ENCODE results near the gene MIDN.

Gene MIDN

DNA sequence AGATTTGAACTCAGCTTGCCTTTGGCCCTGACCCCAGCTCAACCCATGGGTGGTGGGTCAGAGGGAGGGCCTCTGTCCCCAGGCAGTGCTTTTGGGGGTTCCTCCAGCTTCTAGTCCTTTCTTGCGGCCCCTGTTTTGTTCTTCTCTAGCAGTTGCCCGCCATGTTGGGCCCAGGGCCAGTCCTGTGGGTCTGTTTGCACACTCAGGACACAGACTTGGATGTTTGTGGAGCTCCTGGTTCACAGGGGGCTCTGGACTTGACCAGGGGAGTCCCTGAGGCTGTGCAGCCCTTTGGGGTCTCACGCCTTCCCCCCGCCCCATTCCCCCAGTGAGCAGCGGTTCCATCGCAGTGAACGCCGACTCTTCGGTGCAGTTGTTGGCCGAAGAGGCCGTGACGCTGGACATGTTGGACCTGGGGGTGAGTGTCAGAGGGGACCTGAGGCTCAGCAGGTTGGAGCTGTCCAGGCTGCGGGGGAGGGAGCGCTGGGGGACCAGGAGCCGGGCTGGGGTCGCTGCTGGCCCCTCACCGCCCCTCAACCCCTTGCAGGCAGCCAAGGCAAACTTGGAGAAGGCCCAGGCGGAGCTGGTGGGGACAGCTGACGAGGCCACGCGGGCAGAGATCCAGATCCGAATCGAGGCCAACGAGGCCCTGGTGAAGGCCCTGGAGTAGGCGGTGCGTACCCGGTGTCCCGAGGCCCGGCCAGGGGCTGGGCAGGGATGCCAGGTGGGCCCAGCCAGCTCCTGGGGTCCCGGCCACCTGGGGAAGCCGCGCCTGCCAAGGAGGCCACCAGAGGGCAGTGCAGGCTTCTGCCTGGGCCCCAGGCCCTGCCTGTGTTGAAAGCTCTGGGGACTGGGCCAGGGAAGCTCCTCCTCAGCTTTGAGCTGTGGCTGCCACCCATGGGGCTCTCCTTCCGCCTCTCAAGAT lies 4.4 kb upstream of the MIDN start (continued):
- no peak for TF ChIP-seq ZNF560 (tag by site-specific recombination; IDR thresholded peaks at IDR 0.05; ENCODE audit: borderline replicate concordance)
- TF ChIP-seq, protein P1, sequence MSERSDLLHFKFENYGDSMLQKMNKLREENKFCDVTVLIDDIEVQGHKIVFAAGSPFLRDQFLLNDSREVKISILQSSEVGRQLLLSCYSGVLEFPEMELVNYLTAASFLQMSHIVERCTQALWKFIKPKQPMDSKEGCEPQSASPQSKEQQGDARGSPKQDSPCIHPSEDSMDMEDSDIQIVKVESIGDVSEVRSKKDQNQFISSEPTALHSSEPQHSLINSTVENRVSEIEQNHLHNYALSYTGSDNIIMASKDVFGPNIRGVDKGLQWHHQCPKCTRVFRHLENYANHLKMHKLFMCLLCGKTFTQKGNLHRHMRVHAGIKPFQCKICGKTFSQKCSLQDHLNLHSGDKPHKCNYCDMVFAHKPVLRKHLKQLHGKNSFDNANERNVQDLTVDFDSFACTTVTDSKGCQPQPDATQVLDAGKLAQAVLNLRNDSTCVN (tag by site-specific recombination; optimal IDR thresholded peaks at IDR 0.05): peak; percentile 23
- no peak for TF ChIP-seq ZNF558 (tag by site-specific recombination; IDR thresholded peaks at IDR 0.05)
- TF ChIP-seq, protein P2, sequence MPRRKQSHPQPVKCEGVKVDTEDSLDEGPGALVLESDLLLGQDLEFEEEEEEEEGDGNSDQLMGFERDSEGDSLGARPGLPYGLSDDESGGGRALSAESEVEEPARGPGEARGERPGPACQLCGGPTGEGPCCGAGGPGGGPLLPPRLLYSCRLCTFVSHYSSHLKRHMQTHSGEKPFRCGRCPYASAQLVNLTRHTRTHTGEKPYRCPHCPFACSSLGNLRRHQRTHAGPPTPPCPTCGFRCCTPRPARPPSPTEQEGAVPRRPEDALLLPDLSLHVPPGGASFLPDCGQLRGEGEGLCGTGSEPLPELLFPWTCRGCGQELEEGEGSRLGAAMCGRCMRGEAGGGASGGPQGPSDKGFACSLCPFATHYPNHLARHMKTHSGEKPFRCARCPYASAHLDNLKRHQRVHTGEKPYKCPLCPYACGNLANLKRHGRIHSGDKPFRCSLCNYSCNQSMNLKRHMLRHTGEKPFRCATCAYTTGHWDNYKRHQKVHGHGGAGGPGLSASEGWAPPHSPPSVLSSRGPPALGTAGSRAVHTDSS (tag by site-specific recombination; IDR thresholded peaks at IDR 0.05): no peak
- TF ChIP-seq ZNF394 (tag by site-specific recombination; IDR thresholded peaks at IDR 0.05; ENCODE audit: borderline replicate concordance): 0 out of 2 replicates have a peak, but pooled peaks have one; percentile 18
- TF ChIP-seq, protein P3, sequence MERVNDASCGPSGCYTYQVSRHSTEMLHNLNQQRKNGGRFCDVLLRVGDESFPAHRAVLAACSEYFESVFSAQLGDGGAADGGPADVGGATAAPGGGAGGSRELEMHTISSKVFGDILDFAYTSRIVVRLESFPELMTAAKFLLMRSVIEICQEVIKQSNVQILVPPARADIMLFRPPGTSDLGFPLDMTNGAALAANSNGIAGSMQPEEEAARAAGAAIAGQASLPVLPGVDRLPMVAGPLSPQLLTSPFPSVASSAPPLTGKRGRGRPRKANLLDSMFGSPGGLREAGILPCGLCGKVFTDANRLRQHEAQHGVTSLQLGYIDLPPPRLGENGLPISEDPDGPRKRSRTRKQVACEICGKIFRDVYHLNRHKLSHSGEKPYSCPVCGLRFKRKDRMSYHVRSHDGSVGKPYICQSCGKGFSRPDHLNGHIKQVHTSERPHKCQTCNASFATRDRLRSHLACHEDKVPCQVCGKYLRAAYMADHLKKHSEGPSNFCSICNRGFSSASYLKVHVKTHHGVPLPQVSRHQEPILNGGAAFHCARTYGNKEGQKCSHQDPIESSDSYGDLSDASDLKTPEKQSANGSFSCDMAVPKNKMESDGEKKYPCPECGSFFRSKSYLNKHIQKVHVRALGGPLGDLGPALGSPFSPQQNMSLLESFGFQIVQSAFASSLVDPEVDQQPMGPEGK (tag by site-specific recombination; IDR thresholded peaks at IDR 0.05): no peak
- no peak for TF ChIP-seq ZFP37 (tag by site-specific recombination; IDR thresholded peaks at IDR 0.05)
- peak; percentile 40; the same call in 1 of the 2 replicates for TF ChIP-seq ZNF629 (tag by site-specific recombination; IDR thresholded peaks at IDR 0.05)
- TF ChIP-seq ZNF157 (tag by site-specific recombination; IDR thresholded peaks at IDR 0.05): no peak
- TF ChIP-seq, protein P4, sequence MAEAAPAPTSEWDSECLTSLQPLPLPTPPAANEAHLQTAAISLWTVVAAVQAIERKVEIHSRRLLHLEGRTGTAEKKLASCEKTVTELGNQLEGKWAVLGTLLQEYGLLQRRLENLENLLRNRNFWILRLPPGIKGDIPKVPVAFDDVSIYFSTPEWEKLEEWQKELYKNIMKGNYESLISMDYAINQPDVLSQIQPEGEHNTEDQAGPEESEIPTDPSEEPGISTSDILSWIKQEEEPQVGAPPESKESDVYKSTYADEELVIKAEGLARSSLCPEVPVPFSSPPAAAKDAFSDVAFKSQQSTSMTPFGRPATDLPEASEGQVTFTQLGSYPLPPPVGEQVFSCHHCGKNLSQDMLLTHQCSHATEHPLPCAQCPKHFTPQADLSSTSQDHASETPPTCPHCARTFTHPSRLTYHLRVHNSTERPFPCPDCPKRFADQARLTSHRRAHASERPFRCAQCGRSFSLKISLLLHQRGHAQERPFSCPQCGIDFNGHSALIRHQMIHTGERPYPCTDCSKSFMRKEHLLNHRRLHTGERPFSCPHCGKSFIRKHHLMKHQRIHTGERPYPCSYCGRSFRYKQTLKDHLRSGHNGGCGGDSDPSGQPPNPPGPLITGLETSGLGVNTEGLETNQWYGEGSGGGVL (tag by site-specific recombination; IDR thresholded peaks at IDR 0.05): no peak
- TF ChIP-seq SP3 (tag by site-specific recombination; IDR thresholded peaks at IDR 0.05): no peak
- no peak for TF ChIP-seq ZNF621 (tag by site-specific recombination; IDR thresholded peaks at IDR 0.05)
- TF ChIP-seq OSR2 (tag by site-specific recombination; IDR thresholded peaks at IDR 0.05): 0 out of 2 replicates have a peak, but pooled peaks have one; percentile 8
- TF ChIP-seq ZNF292 (tag by site-specific recombination; IDR thresholded peaks at IDR 0.05; ENCODE audit: borderline replicate concordance, low read depth): no peak
- TF ChIP-seq, protein P5, sequence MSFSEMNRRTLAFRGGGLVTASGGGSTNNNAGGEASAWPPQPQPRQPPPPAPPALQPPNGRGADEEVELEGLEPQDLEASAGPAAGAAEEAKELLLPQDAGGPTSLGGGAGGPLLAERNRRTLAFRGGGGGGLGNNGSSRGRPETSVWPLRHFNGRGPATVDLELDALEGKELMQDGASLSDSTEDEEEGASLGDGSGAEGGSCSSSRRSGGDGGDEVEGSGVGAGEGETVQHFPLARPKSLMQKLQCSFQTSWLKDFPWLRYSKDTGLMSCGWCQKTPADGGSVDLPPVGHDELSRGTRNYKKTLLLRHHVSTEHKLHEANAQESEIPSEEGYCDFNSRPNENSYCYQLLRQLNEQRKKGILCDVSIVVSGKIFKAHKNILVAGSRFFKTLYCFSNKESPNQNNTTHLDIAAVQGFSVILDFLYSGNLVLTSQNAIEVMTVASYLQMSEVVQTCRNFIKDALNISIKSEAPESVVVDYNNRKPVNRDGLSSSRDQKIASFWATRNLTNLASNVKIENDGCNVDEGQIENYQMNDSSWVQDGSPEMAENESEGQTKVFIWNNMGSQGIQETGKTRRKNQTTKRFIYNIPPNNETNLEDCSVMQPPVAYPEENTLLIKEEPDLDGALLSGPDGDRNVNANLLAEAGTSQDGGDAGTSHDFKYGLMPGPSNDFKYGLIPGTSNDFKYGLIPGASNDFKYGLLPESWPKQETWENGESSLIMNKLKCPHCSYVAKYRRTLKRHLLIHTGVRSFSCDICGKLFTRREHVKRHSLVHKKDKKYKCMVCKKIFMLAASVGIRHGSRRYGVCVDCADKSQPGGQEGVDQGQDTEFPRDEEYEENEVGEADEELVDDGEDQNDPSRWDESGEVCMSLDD (tag by site-specific recombination; IDR thresholded peaks at IDR 0.05): peak; percentile 44
- TF ChIP-seq HOXC10 (CRISPR knock-in tag; IDR thresholded peaks at IDR 0.05): no peak
- no peak for TF ChIP-seq SETDB1 (IDR thresholded peaks at IDR 0.05; ENCODE audit: insufficient read length, low read length)
- TF ChIP-seq ZNF48 (tag by site-specific recombination; IDR thresholded peaks at IDR 0.05): no peak
- TF ChIP-seq ZNF561 (tag by site-specific recombination; IDR thresholded peaks at IDR 0.05; ENCODE audit: borderline replicate concordance): peak; percentile 41; the same call in 1 of the 2 replicates
- no peak for TF ChIP-seq ZNF585B (tag by site-specific recombination; IDR thresholded peaks at IDR 0.05)
- TF ChIP-seq HOXD13 (CRISPR knock-in tag; IDR thresholded peaks at IDR 0.05; ENCODE audit: borderline replicate concordance): no peak
- no peak for TF ChIP-seq ZNF791 (tag by site-specific recombination; IDR thresholded peaks at IDR 0.05)
- TF ChIP-seq, protein P6, sequence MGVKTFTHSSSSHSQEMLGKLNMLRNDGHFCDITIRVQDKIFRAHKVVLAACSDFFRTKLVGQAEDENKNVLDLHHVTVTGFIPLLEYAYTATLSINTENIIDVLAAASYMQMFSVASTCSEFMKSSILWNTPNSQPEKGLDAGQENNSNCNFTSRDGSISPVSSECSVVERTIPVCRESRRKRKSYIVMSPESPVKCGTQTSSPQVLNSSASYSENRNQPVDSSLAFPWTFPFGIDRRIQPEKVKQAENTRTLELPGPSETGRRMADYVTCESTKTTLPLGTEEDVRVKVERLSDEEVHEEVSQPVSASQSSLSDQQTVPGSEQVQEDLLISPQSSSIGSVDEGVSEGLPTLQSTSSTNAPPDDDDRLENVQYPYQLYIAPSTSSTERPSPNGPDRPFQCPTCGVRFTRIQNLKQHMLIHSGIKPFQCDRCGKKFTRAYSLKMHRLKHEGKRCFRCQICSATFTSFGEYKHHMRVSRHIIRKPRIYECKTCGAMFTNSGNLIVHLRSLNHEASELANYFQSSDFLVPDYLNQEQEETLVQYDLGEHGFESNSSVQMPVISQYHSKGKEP (tag by site-specific recombination; IDR thresholded peaks at IDR 0.05): no peak
- no peak for TF ChIP-seq KLF10 (tag by site-specific recombination; IDR thresholded peaks at IDR 0.05)
- TF ChIP-seq, protein P7, sequence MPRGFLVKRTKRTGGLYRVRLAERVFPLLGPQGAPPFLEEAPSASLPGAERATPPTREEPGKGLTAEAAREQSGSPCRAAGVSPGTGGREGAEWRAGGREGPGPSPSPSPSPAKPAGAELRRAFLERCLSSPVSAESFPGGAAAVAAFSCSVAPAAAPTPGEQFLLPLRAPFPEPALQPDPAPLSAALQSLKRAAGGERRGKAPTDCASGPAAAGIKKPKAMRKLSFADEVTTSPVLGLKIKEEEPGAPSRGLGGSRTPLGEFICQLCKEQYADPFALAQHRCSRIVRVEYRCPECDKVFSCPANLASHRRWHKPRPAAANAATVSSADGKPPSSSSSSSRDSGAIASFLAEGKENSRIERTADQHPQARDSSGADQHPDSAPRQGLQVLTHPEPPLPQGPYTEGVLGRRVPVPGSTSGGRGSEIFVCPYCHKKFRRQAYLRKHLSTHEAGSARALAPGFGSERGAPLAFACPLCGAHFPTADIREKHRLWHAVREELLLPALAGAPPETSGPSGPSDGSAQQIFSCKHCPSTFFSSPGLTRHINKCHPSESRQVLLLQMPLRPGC (tag by site-specific recombination; IDR thresholded peaks at IDR 0.05): 0 out of 2 replicates have a peak, but pooled peaks have one; percentile 22
- TF ChIP-seq ZNF423 (tag by site-specific recombination; IDR thresholded peaks at IDR 0.05): 0 out of 2 replicates have a peak, but pooled peaks have one; percentile 35
